ENCODE data around the gene CLEC9A. TPM values are rescaled to one million over a fixed set of nuclear protein-coding genes. Genes with fewer than 3 reads are reported as not detected.

The CLEC9A gene
- total and polyA plus RNA-seq, 10 of the 15 experiments (the other 5 are each of a cell fraction or from before 2014, with no cell fraction given), result not detected

GRCh38 chr12:10086387-10086786 lies 55.9 kb downstream of the CLEC9A start (continued):
- TF ChIP-seq USF1 (IDR thresholded peaks at IDR 0.05; ENCODE audit: borderline replicate concordance, extremely low read length, insufficient read depth, low read depth, low read length), result no peak
- no peak for TF ChIP-seq ZBTB4 (CRISPR knock-in tag; IDR thresholded peaks at IDR 0.05)
- TF ChIP-seq, protein P1, sequence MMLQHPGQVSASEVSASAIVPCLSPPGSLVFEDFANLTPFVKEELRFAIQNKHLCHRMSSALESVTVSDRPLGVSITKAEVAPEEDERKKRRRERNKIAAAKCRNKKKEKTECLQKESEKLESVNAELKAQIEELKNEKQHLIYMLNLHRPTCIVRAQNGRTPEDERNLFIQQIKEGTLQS (IDR thresholded peaks at IDR 0.05; ENCODE audit: borderline replicate concordance, extremely low read depth, low read depth, low read length), result no peak
- no peak for TF ChIP-seq MEF2A (IDR thresholded peaks at IDR 0.05; ENCODE audit: insufficient read depth, low read depth, low read length)
- no peak for TF ChIP-seq MEF2B (IDR thresholded peaks at IDR 0.05; ENCODE audit: partially characterized antibody, poor library complexity, severe bottlenecking)
- TF ChIP-seq HDAC6 (IDR thresholded peaks at IDR 0.05; ENCODE audit: unreplicated experiment), result no peak
- TF ChIP-seq CHD1 (IDR thresholded peaks at IDR 0.05; ENCODE audit: low read depth, low read length), result no peak
- TF ChIP-seq ZNF217 (IDR thresholded peaks at IDR 0.05), result no peak
- TF ChIP-seq SIN3A (IDR thresholded peaks at IDR 0.05; ENCODE audit: low read depth, low read length), result no peak
- TF ChIP-seq PAX5 (IDR thresholded peaks at IDR 0.05; ENCODE audit: borderline replicate concordance, low read depth, low read length), result no peak
- TF ChIP-seq CTCF (IDR thresholded peaks at IDR 0.05 in 2 of 3, conservative IDR thresholded peaks at IDR 0.05 in 1 of 3; ENCODE audit: control insufficient read depth in 2 of 3, extremely low read depth in 1 of 3, insufficient read depth in 1 of 3, low read depth in 3 of 3, low read length in 3 of 3), result no peak

Data from GM12878 (cell line).